ENCODE measurements around the gene PRRT3. TPM values are rescaled to one million over a fixed set of nuclear protein-coding genes. Genes with fewer than 3 reads are reported as not detected.
A peak's percentile ranks its signal among the peaks of the same experiment; 100 is the strongest.

The PRRT3 gene
- total and polyA plus RNA-seq, 9 of the 15 experiments (the other 6 are each of a cell fraction or from before 2014, with no cell fraction given): 0.06 to 1.9 (median 1.2) TPM

- ChIA-PET CTCF (ENCODE audit: low intra/inter-chr PET ratio) (no interaction called here), POLR2A (interaction anchor here (0.9 to 1.4 kb wide), 4 partner anchors 10 to 24 kb away, joined by 3 to 5 read pairs (median 4); no protein-coding TSS in a partner anchor)
- H3K9me3 ChIP-seq (replicated peaks; ENCODE audit: control insufficient read depth, insufficient read depth, low read depth, low read length): no peaks in the 10 kb centered on the region
- BruUV-seq (replicated peaks): no TSS peak
- H3K9me1 ChIP-seq (ENCODE audit: control insufficient read depth, insufficient read depth, low read length): peaks cover 3% of the 10 kb centered on the region
- peak overlapping the region; percentile 62; the same call in 1 of the 3 replicates for H3K27ac ChIP-seq (ENCODE audit: extremely low read depth, low read depth, low read length)
- intact Hi-C loops (cut with micrococcal nuclease) (loop anchor here (5.0 kb wide), 1 partner anchor 56 kb away; no protein-coding TSS in a partner anchor), in situ Hi-C loops (cut with MboI) (no loop called here)
- no peaks in the 10 kb centered on the region for H3K36me3 ChIP-seq (ENCODE audit: control insufficient read depth, insufficient read depth, low read length)
- ATAC-seq (no peak), DNase-seq (ENCODE audit: extremely low read depth in 1 of 4, low spot score in 3 of 4) (no peak), FAIRE-seq (no peak)
- peak overlapping the region; percentile 87 for H3K4me2 ChIP-seq (ENCODE audit: insufficient read depth, low read length)
- H3K9ac ChIP-seq (ENCODE audit: insufficient read depth in 1 of 2, low read depth in 2 of 2, low read length in 2 of 2): peak overlapping the region; percentile 73 to 91; a peak in 3 of 4 replicates
- no peaks in the 10 kb centered on the region for H4K20me1 ChIP-seq (replicated peaks; ENCODE audit: control insufficient read depth, insufficient read depth, low read length)
- no peaks in the 10 kb centered on the region for H3K27me3 ChIP-seq (ENCODE audit: control insufficient read depth in 2 of 2, insufficient read depth in 2 of 2, low read length in 2 of 2)
- H3K4me3 ChIP-seq: no peak overlapping the region
- H2AFZ ChIP-seq (ENCODE audit: low read depth, low read length): no peak overlapping the region; the same call in 1 of the 2 replicates
- 79% methylated on average over 10 of the region's 10 CpGs for WGBS (ENCODE audit: insufficient coverage, low coverage, missing lambda C conversion rate)
- peaks cover 14 to 34% of the 10 kb centered on the region in 2 experiments for H3K4me1 ChIP-seq (replicated peaks in 1 of 2; ENCODE audit: control insufficient read depth in 2 of 2, insufficient read depth in 2 of 2, low read length in 2 of 2)
- no peaks in the 10 kb centered on the region for H3K79me2 ChIP-seq (ENCODE audit: control insufficient read depth, insufficient read depth, low read length)
- TF ChIP-seq BHLHE40 (IDR thresholded peaks at IDR 0.05; ENCODE audit: low read length) (0 out of 2 replicates have a peak, but pooled peaks have one; percentile 11), KLF6 (CRISPR knock-in tag; IDR thresholded peaks at IDR 0.05; ENCODE audit: borderline replicate concordance) (no peak), UBTF (IDR thresholded peaks at IDR 0.05; ENCODE audit: borderline replicate concordance in 1 of 2, low read depth in 2 of 2, low read length in 2 of 2) (no peak), ERF (CRISPR knock-in tag; IDR thresholded peaks at IDR 0.05) (no peak), ZNF639 (CRISPR knock-in tag; conservative IDR thresholded peaks at IDR 0.05 in 1 of 2, IDR thresholded peaks at IDR 0.05 in 1 of 2) (0 out of 4 replicates have a peak, but pooled peaks of 1 of the 2 experiments have one; percentile 12), ELF4 (CRISPR knock-in tag; IDR thresholded peaks at IDR 0.05) (no peak), SMARCE1 (IDR thresholded peaks at IDR 0.05) (no peak)
These were observed 34.4 kb downstream of the PRRT3 start for GRCh38 chr3:9917820-9918219.

All from K562 (cell line).